Tibial artery (tissue), 4 donors: ENCODE measurements around the gene PPP1CA.

Experiments used
- DNase-seq, 2 donors: peaks; one replicate each; pipeline ENCODE4 v3.0.0-alpha.2; 2019
- H3K27ac ChIP-seq, 2 donors: fragments of 200-600 bp; sonication (generic) in 1 of 2; 1 replicate in 1 of 2; 2 replicates in 1 of 2; pipeline ENCODE4 v1.5.1; 2018 to 2019; ENCODE audit warnings: mild to moderate bottlenecking in 1 of 2
- H3K27me3 ChIP-seq, 2 donors: fragments of 200-600 bp; sonication (generic) in 1 of 2; one replicate each; pipeline versions ENCODE4 v1.5.1 to v1.6.0; 2016 to 2019
- H3K36me3 ChIP-seq, 3 donors: fragments of 200-600 bp; sonication (generic) in 2 of 3; one replicate each; pipeline ENCODE4 v1.5.1; 2016 to 2019; ENCODE audit warnings: mild to moderate bottlenecking in 2 of 3
- H3K4me1 ChIP-seq, 4 donors: fragments of 200-600 bp; sonication (generic) in 2 of 4; 1 replicate in 3 of 4; 2 replicates in 1 of 4; pipeline ENCODE4 v1.5.1; 2016 to 2019
- H3K4me3 ChIP-seq, 2 donors: fragments of 200-600 bp; sonication (generic) in 1 of 2; 1 replicate in 1 of 2; 2 replicates in 1 of 2; pipeline ENCODE4 v1.5.1; 2018 to 2019; ENCODE audit warnings: mild to moderate bottlenecking in 2 of 2
- H3K9me3 ChIP-seq, 3 donors: fragments of 200-600 bp; sonication (generic) in 1 of 3; one replicate each; pipeline ENCODE4 v1.5.1; 2016 to 2019
- CTCF ChIP-seq, 2 experiments: fragments of 200-600 bp in 1 of 2; fragments of 450-650 bp in 1 of 2; IDR thresholded peaks; one replicate each; pipeline ENCODE4 v1.5.1; 2017 to 2019; ENCODE audit warnings: antibody characterized with exemption in 2 of 2, mild to moderate bottlenecking in 1 of 2, moderate library complexity in 1 of 2
- intact Hi-C: fragments of 100-400 bp; cut with DNase I; formaldehyde crosslinking; loops from one replicate; pipeline ENCODE4 v1.15.0; 2023; ENCODE audit warnings: low total_unique reads

PPP1CA gene

GRCh38 chr11:67372321-67372992 lies 29.2 kb downstream of the PPP1CA start:
- H3K27ac ChIP-seq, result peak overlapping the region; percentile 92 to 93
- peak overlapping the region; percentile 70 to 81 for H3K4me3 ChIP-seq
- TF ChIP-seq CTCF (IDR thresholded peaks at IDR 0.05), result no peak
- intact Hi-C loops, result loop anchor here (10.0 kb wide), 1 partner anchor 108 kb away; the partner anchor contains the start of gene GRK2
- no peaks in the 10 kb centered on the region for H3K9me3 ChIP-seq
- no peaks in the 10 kb centered on the region for H3K36me3 ChIP-seq
- no peak for DNase-seq
- H3K27me3 ChIP-seq, result peaks cover 0 to 3% of the 10 kb centered on the region in 2 donors
- H3K4me1 ChIP-seq, result peaks cover 6 to 48% (median 40%) of the 10 kb centered on the region in 4 donors

DNA sequence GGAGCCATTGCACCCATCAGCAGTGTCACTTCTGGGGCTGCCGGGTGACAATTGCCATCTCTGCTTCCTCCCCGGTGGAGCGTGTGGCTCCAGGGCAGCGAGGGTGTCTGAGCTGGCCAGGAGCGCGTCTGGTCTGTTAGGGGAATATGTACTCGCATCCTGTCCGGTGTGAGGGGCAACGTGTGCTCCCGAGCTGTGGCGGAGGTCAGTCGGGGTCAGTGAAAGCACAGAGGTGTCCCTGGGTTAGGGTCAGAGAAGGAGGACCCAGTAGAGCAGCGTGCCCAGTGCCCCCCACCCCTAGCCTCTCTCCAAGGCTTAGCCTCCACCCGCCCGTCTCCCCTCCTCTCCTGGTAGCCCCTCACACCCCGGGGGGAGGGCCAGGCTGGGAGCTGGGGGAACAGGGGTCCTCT lies 29.7 kb downstream of the PPP1CA start:
- intact Hi-C loops, result loop anchor here (10.0 kb wide), 1 partner anchor 107 kb away; the partner anchor contains the start of gene GRK2
- H3K4me3 ChIP-seq, result peak overlapping the region; percentile 70 to 81
- no peak for DNase-seq
- no peak for TF ChIP-seq CTCF (IDR thresholded peaks at IDR 0.05)
- no peaks in the 10 kb centered on the region for H3K9me3 ChIP-seq
- peaks cover 6 to 53% (median 46%) of the 10 kb centered on the region in 4 donors for H3K4me1 ChIP-seq
- no peaks in the 10 kb centered on the region for H3K27me3 ChIP-seq
- no peaks in the 10 kb centered on the region for H3K36me3 ChIP-seq
- peak overlapping the region; percentile 92 to 93 for H3K27ac ChIP-seq

DNA sequence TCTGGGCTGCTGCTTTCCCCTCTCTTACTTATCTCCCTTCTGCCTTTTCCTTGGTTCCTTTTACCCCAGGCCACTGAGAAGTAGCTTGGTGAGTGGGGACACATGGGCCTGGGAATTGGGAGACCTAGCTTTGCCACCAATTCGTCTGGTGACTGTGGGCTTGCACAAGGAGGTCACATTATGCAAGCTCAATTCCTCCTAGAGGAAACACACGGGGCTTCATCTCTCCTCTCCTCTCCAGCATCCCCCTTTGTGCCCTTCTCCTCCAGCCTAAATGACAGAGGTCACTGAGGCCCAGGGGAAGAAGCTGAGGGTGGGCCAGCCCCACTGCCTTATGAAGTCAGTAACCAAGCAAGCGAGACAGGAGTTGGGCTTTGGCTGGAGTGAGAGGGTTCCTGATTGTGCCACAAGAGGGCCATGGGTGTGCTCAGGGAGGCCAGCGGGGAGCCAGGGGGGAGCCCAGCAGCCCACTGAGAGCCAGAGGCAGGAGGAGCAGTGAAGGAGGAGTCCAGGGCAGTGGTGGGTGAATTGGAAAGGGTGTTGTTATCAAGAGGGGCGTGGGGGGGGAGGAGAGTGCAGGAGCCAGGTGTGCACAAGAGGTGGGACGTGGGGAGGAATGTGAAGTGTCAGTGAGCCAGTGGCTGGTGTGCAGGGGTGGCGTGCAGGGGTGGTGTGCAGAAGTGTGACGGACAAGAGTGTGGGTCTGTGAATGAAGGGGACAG lies 30.3 kb downstream of the PPP1CA start:
- no peaks in the 10 kb centered on the region for H3K27me3 ChIP-seq
- TF ChIP-seq CTCF (IDR thresholded peaks at IDR 0.05), result peak; percentile 53 to 61
- peak in 1 of 2 donors; percentile 82 for DNase-seq
- no peaks in the 10 kb centered on the region for H3K9me3 ChIP-seq
- H3K4me1 ChIP-seq, result peaks cover 6 to 59% (median 51%) of the 10 kb centered on the region in 4 donors
- no peaks in the 10 kb centered on the region for H3K36me3 ChIP-seq
- intact Hi-C loops, result loop anchor here (10.0 kb wide), 1 partner anchor 107 kb away; the partner anchor contains the start of gene GRK2
- peak overlapping the region; percentile 92 to 93 for H3K27ac ChIP-seq
- H3K4me3 ChIP-seq, result peak overlapping the region; percentile 70 to 81

GRCh38 chr11:67370351-67371076 lies 31.1 kb downstream of the PPP1CA start:
- H3K4me3 ChIP-seq, result no peak overlapping the region
- H3K27ac ChIP-seq, result peak overlapping the region; percentile 92 to 93
- no peaks in the 10 kb centered on the region for H3K9me3 ChIP-seq
- no peak for DNase-seq
- H3K27me3 ChIP-seq, result no peaks in the 10 kb centered on the region
- no peak for TF ChIP-seq CTCF (IDR thresholded peaks at IDR 0.05)
- H3K36me3 ChIP-seq, result peaks cover 0 to 4% (median 0%) of the 10 kb centered on the region in 3 donors
- H3K4me1 ChIP-seq, result peaks cover 6 to 61% (median 53%) of the 10 kb centered on the region in 4 donors
- intact Hi-C loops, result loop anchor here (10.0 kb wide), 1 partner anchor 106 kb away; the partner anchor contains the start of gene GRK2

- Histone ChIP-seq H3K4me3 (no peak overlapping the region), H3K4me1 (peaks cover 6 to 55% (median 49%) of the 10 kb centered on the region in 4 donors)
- intact Hi-C loops, result loop anchor here (10.0 kb wide), 1 partner anchor 105 kb away; the partner anchor contains the start of gene GRK2
Measured at GRCh38 chr11:67369801-67370284, 31.8 kb downstream of the PPP1CA start.

More at GRCh38 chr11:67369801-67370284, 31.8 kb downstream of the PPP1CA start:
- Histone ChIP-seq H3K27ac (peak overlapping the region in 1 of 2 donors; percentile 92), H3K9me3 (no peaks in the 10 kb centered on the region), H3K36me3 (peaks cover 0 to 10% (median 6%) of the 10 kb centered on the region in 3 donors), H3K27me3 (no peaks in the 10 kb centered on the region)
- DNase-seq, result no peak
- TF ChIP-seq CTCF (IDR thresholded peaks at IDR 0.05), result no peak
